ENCODE results near the gene KCNH5.

Gene KCNH5

DNA sequence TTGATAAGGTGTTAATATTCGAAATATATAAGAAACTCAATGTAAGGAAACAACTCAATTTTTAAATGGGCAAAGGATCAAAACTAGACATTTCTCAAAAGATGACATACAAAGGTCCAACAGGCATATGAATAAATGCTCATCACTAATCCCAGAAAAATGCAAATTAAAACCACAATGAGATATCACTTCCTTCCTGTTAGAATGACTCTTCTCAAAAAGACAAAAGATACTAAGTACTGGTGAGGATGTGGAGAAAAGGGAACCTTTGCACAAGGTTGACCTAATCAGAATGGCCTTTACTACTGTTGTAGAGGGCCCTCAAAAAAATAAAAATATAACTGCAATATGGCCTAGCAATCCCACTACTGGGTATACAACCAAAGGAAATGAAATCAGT, 383.4 kb downstream of the KCNH5 start:
- Histone ChIP-seq H3K9me3 (ENCODE audit: insufficient read depth, low read depth, low read length) (no peaks in the 10 kb centered on the region), H2AFZ (ENCODE audit: insufficient read depth, low read length, poor library complexity) (no peak overlapping the region), H3K79me2 (ENCODE audit: control insufficient read depth, insufficient read depth, low read length, poor library complexity) (no peaks in the 10 kb centered on the region), H3K14ac (ENCODE audit: low read length) (no peak overlapping the region), H3K4ac (ENCODE audit: low read depth, low read length) (no peak overlapping the region), H3K23ac (ENCODE audit: low read length) (no peak overlapping the region), H2BK12ac (ENCODE audit: low read length) (no peak overlapping the region), H4K8ac (ENCODE audit: low read depth, low read length) (no peak overlapping the region), H3K4me2 (ENCODE audit: low read length) (no peak overlapping the region), H2BK5ac (ENCODE audit: low read depth, low read length, poor library complexity) (no peak overlapping the region), H3K27me3 (ENCODE audit: insufficient read depth, low read length) (no peaks in the 10 kb centered on the region), H3K79me1 (ENCODE audit: low read length) (no peaks in the 10 kb centered on the region), H3K27ac (ENCODE audit: low read depth, low read length) (no peak overlapping the region), H3K4me1 (ENCODE audit: control insufficient read depth in 1 of 2, insufficient read depth in 2 of 2, low read length in 2 of 2) (no peaks in the 10 kb centered on the region), H3K4me3 (ENCODE audit: low read depth, low read length) (no peak overlapping the region), H3K9ac (ENCODE audit: low read length) (no peak overlapping the region), H3K36me3 (ENCODE audit: control insufficient read depth in 1 of 2, insufficient read depth in 2 of 2, low read length in 2 of 2) (no peaks in the 10 kb centered on the region), H2BK120ac (ENCODE audit: insufficient read depth, low read length, poor library complexity) (no peak overlapping the region), H2AK5ac (ENCODE audit: low read length) (no peak overlapping the region), H4K91ac (ENCODE audit: low read depth, low read length) (no peak overlapping the region), H4K12ac (ENCODE audit: low read depth, low read length) (no peak overlapping the region), H3K18ac (ENCODE audit: low read length) (no peak overlapping the region)
- no peak for DNase-seq
- no CpG with 5 or more reads among the region's 1 CpG for WGBS (ENCODE audit: extremely low coverage, insufficient coverage, insufficient read length)

DNA sequence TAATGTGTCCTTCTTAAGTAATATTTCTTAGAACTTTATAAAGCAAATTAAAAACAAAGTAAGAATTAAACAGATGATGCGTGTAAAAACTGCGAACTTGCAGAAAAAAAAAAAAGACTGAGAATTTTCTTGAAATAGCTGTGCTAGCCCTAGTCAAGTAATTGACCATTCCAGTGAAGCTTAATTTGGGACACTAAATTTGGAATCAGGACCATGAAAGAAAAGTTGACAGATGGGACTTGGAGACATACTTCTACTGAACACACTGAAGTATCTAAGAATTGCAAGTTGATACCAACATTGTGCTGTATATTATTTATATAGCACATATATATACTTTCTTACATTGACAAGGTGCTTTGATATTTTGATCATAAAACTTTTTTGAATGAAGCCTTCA, 386.6 kb downstream of the KCNH5 start:
- no peak overlapping the region for H3K9ac ChIP-seq (ENCODE audit: low read length)
- H3K9me3 ChIP-seq (ENCODE audit: insufficient read depth, low read depth, low read length) = no peaks in the 10 kb centered on the region
- H2AFZ ChIP-seq (ENCODE audit: insufficient read depth, low read length, poor library complexity) = no peak overlapping the region
- no peak overlapping the region for H3K4me2 ChIP-seq (ENCODE audit: low read length)
- H4K8ac ChIP-seq (ENCODE audit: low read depth, low read length) = no peak overlapping the region
- no peak overlapping the region for H2BK12ac ChIP-seq (ENCODE audit: low read length)
- no peak overlapping the region for H4K12ac ChIP-seq (ENCODE audit: low read depth, low read length)
- no CpG with 5 or more reads among the region's 2 CpGs for WGBS (ENCODE audit: extremely low coverage, insufficient coverage, insufficient read length)
- H3K18ac ChIP-seq (ENCODE audit: low read length) = no peak overlapping the region
- H3K36me3 ChIP-seq (ENCODE audit: control insufficient read depth in 1 of 2, insufficient read depth in 2 of 2, low read length in 2 of 2) = no peaks in the 10 kb centered on the region
- H3K79me1 ChIP-seq (ENCODE audit: low read length) = no peaks in the 10 kb centered on the region
- no peak for DNase-seq
- no peak overlapping the region for H3K4me3 ChIP-seq (ENCODE audit: low read depth, low read length)
- no peak overlapping the region for H4K91ac ChIP-seq (ENCODE audit: low read depth, low read length)
- H2BK120ac ChIP-seq (ENCODE audit: insufficient read depth, low read length, poor library complexity) = no peak overlapping the region
- no peak overlapping the region for H3K14ac ChIP-seq (ENCODE audit: low read length)
- no peak overlapping the region for H2BK5ac ChIP-seq (ENCODE audit: low read depth, low read length, poor library complexity)
- no peaks in the 10 kb centered on the region for H3K4me1 ChIP-seq (ENCODE audit: control insufficient read depth in 1 of 2, insufficient read depth in 2 of 2, low read length in 2 of 2)
- no peak overlapping the region for H3K4ac ChIP-seq (ENCODE audit: low read depth, low read length)
- no peak overlapping the region for H3K27ac ChIP-seq (ENCODE audit: low read depth, low read length)
- H3K23ac ChIP-seq (ENCODE audit: low read length) = no peak overlapping the region
- no peaks in the 10 kb centered on the region for H3K27me3 ChIP-seq (ENCODE audit: insufficient read depth, low read length)
- no peaks in the 10 kb centered on the region for H3K79me2 ChIP-seq (ENCODE audit: control insufficient read depth, insufficient read depth, low read length, poor library complexity)
- no peak overlapping the region for H2AK5ac ChIP-seq (ENCODE audit: low read length)

DNA sequence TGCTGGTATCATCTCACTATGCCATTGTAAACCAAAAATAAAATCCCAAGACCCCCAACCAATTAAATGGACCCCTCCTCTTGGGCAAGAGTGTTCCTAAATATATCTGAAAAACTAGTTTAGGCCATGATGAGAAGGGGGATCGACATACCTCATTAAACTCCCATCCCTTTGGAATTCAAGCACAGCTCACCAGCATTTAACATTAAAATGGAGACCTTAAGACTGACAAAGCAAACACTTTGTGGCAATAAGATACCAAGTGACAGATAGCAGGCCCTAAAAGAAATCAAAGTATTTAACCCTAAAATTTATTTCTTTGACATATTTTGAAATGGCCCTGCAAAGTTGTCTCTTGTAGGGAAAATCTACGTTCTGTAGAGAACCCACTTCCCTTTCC, 387.9 kb downstream of the KCNH5 start:
- Histone ChIP-seq H2BK120ac (ENCODE audit: insufficient read depth, low read length, poor library complexity) (no peak overlapping the region), H2AK5ac (ENCODE audit: low read length) (no peak overlapping the region), H2AFZ (ENCODE audit: insufficient read depth, low read length, poor library complexity) (no peak overlapping the region), H4K12ac (ENCODE audit: low read depth, low read length) (no peak overlapping the region), H3K4ac (ENCODE audit: low read depth, low read length) (no peak overlapping the region), H3K18ac (ENCODE audit: low read length) (no peak overlapping the region), H3K9me3 (ENCODE audit: insufficient read depth, low read depth, low read length) (no peaks in the 10 kb centered on the region), H3K27me3 (ENCODE audit: insufficient read depth, low read length) (no peaks in the 10 kb centered on the region), H3K79me2 (ENCODE audit: control insufficient read depth, insufficient read depth, low read length, poor library complexity) (no peaks in the 10 kb centered on the region), H3K4me3 (ENCODE audit: low read depth, low read length) (no peak overlapping the region), H4K91ac (ENCODE audit: low read depth, low read length) (no peak overlapping the region), H3K4me1 (ENCODE audit: control insufficient read depth in 1 of 2, insufficient read depth in 2 of 2, low read length in 2 of 2) (no peaks in the 10 kb centered on the region), H3K79me1 (ENCODE audit: low read length) (no peaks in the 10 kb centered on the region), H2BK5ac (ENCODE audit: low read depth, low read length, poor library complexity) (no peak overlapping the region), H4K8ac (ENCODE audit: low read depth, low read length) (no peak overlapping the region), H3K4me2 (ENCODE audit: low read length) (no peak overlapping the region), H3K14ac (ENCODE audit: low read length) (no peak overlapping the region), H3K9ac (ENCODE audit: low read length) (no peak overlapping the region), H3K36me3 (ENCODE audit: control insufficient read depth in 1 of 2, insufficient read depth in 2 of 2, low read length in 2 of 2) (no peaks in the 10 kb centered on the region), H2BK12ac (ENCODE audit: low read length) (no peak overlapping the region), H3K23ac (ENCODE audit: low read length) (no peak overlapping the region), H3K27ac (ENCODE audit: low read depth, low read length) (no peak overlapping the region)
- WGBS (ENCODE audit: extremely low coverage, insufficient coverage, insufficient read length) = no CpG with 5 or more reads among the region's 2 CpGs
- DNase-seq = no peak

DNA sequence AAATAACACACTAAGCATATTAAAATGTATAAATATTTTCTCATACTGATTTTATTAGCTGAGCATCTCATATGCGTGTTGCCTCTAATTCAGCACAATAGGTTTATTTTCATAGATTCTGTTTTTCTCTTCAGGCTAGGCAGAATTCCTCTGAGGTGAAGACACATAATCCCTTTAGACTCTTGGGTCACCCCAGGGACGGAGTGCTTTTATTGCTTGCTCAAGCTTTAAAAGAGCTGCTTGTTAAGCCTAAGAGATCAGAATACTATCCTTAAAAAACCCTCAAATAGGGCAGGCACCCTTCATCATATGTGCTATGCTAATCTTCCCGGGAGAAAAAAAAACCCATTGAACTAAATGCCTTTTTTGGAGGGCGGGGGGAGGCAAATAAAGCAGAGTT, 390.1 kb downstream of the KCNH5 start:
- no peak overlapping the region for H2AFZ ChIP-seq (ENCODE audit: insufficient read depth, low read length, poor library complexity)
- H3K79me1 ChIP-seq (ENCODE audit: low read length) = no peaks in the 10 kb centered on the region
- no peak overlapping the region for H2BK12ac ChIP-seq (ENCODE audit: low read length)
- no peak overlapping the region for H4K91ac ChIP-seq (ENCODE audit: low read depth, low read length)
- no peaks in the 10 kb centered on the region for H3K27me3 ChIP-seq (ENCODE audit: insufficient read depth, low read length)
- no peak for DNase-seq
- no peak overlapping the region for H3K4me2 ChIP-seq (ENCODE audit: low read length)
- no peaks in the 10 kb centered on the region for H3K4me1 ChIP-seq (ENCODE audit: control insufficient read depth in 1 of 2, insufficient read depth in 2 of 2, low read length in 2 of 2)
- H2BK120ac ChIP-seq (ENCODE audit: insufficient read depth, low read length, poor library complexity) = no peak overlapping the region
- H3K79me2 ChIP-seq (ENCODE audit: control insufficient read depth, insufficient read depth, low read length, poor library complexity) = no peaks in the 10 kb centered on the region
- no peak overlapping the region for H3K27ac ChIP-seq (ENCODE audit: low read depth, low read length)
- H3K9ac ChIP-seq (ENCODE audit: low read length) = no peak overlapping the region
- no peak overlapping the region for H4K8ac ChIP-seq (ENCODE audit: low read depth, low read length)
- H4K12ac ChIP-seq (ENCODE audit: low read depth, low read length) = no peak overlapping the region
- no peak overlapping the region for H3K18ac ChIP-seq (ENCODE audit: low read length)
- H3K9me3 ChIP-seq (ENCODE audit: insufficient read depth, low read depth, low read length) = no peaks in the 10 kb centered on the region
- WGBS (ENCODE audit: extremely low coverage, insufficient coverage, insufficient read length) = no CpG with 5 or more reads among the region's 4 CpGs
- no peak overlapping the region for H2AK5ac ChIP-seq (ENCODE audit: low read length)
- H2BK5ac ChIP-seq (ENCODE audit: low read depth, low read length, poor library complexity) = no peak overlapping the region
- H3K14ac ChIP-seq (ENCODE audit: low read length) = no peak overlapping the region
- no peaks in the 10 kb centered on the region for H3K36me3 ChIP-seq (ENCODE audit: control insufficient read depth in 1 of 2, insufficient read depth in 2 of 2, low read length in 2 of 2)
- H3K4ac ChIP-seq (ENCODE audit: low read depth, low read length) = no peak overlapping the region
- H3K23ac ChIP-seq (ENCODE audit: low read length) = no peak overlapping the region
- no peak overlapping the region for H3K4me3 ChIP-seq (ENCODE audit: low read depth, low read length)
